Mesenteric fat pad (tissue), 1 donor: ENCODE data around the gene LZIC. TPM values are rescaled to one million over a fixed set of nuclear protein-coding genes. Genes with fewer than 3 reads are reported as not detected.

Experiments used
- DNase-seq: peaks from one replicate; pipeline ENCODE4 v3.0.0-alpha.2; 2020; ENCODE audit warnings: low spot score
- microRNA-seq: library from miRNA; unstranded; fragments of <30 nt; microRNA quantifications from one replicate; pipeline ENCODE4 v1.2.0, GENCODE V29; 2020; ENCODE audit warnings: borderline number of aligned reads
- total RNA-seq: library from RNA; stranded (reverse); fragmentation: NEBNext Ultra II Directional; extraction: Animal tissue kit (Norgen Biotek cat#: 25700); gene quantifications from one replicate; pipeline ENCODE4 v1.2.1, GENCODE V29; 2021
- donor health status: DM: yes; HTN: yes; CAD: no.

LZIC gene
- total RNA-seq, 1 donor from 2014 or later = 23.4 TPM

DNA sequence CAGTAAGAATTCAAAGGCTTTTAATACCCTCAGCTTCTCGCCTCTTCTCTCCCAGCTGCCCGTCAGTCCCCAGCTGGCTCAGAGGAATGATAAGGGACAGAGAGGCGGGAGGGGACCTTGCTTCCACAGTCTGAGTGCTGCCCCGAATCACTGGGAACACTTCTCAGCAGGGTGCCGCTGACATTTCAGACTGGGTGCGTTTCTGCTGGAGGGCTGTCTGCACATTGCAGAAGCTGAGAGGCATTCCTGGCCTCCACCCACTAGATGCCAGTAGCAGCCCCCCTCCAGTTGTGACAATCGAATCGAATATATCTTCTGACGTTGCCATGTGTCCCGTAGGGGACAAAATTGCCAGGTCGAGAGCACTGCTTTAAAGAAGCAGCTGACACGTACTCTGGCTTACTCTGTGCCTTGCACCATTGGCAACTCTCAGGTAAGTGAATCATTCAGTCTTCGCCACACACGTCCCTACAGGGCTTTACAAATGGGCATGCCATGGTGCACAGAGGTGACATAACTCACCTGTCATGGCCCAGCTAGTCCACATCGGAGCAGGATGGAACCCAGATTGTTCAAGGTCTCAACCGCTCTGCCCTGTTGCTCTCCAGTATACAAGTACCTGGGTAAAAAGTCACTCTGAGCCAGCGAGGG lies 57.0 kb downstream of the LZIC start:
- DNase-seq = no peak

DNA sequence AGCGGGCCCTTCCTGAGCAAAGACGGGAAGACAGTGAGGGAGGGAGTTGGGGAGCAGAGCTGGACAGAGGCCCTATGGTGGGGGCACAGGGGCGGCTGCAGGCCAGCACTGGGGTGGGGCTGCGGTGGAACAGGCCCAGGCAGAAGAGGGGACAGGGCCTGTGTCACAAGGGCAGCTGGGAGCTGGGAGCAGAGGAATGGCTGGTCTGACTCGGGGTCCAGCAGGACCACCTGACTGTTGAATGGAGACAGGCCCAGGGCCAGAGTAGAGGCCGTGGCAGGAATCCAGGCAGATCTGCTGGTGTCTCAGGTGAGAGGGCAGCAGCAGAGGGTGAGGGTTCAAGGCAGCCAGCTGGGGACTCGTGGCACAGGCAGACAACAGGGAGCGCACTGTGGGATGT lies 58.4 kb downstream of the LZIC start:
- DNase-seq = no peak

DNA sequence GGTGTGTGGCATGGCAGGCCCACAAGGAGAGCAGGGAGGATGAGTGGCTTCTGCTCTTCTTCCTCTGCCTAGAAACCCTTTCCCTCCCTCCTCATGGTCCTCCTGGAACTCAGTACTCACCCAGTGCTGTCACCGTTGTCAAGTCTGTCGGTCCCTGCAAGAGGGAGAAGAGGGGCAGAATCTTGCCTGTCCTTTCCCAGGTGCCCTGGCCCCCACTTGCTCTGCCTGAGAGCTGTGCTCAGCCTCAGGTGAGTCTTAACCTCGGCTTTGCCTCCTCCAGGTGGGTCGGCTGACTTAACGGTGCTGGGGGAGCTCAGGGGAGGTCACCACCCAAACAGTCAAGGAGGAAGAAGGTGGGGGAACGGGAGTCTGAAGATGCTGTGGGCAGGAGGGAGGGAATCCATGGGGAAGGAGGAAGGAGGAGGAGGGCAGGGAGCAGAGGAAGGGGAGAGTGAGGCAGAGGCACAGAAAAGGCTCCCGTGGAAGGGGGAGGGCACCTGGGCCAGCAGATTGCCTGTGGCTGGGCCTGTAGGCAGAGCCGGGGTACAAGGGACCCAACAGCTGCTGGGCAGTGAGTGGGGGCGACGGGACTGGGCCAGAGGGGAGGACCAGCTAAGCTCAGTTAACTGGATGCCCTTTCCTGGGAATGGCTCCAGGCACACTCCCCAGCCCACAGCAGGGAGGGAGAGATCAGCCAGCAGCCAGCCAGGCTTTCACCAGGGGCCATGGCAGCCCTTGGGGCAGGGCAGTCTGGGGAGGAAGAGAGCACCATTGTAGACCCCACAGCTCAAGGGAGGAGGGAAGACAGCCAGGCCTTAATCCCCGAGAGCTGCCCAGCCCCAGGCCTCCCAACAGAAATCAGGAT lies 59.4 kb downstream of the LZIC start:
- no peak for DNase-seq

DNA sequence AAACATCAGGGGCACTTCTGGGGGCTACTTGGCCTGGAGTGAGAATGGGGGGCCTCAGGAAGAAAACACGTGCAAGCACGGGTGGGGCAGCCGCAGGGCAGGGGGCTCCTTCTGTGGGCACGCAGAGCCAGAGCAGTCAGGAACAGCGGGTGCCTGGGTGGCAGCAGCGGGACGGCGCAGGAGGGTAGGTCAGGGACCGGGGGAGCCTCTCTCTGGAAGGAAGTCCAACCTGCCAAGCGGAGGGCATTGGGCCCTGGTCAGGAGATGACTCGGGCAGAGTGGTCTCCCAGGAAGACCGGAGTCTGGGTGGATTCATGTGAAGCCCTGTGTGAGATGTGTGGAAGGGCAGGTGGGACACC lies 60.3 kb downstream of the LZIC start:
- DNase-seq = no peak

DNA sequence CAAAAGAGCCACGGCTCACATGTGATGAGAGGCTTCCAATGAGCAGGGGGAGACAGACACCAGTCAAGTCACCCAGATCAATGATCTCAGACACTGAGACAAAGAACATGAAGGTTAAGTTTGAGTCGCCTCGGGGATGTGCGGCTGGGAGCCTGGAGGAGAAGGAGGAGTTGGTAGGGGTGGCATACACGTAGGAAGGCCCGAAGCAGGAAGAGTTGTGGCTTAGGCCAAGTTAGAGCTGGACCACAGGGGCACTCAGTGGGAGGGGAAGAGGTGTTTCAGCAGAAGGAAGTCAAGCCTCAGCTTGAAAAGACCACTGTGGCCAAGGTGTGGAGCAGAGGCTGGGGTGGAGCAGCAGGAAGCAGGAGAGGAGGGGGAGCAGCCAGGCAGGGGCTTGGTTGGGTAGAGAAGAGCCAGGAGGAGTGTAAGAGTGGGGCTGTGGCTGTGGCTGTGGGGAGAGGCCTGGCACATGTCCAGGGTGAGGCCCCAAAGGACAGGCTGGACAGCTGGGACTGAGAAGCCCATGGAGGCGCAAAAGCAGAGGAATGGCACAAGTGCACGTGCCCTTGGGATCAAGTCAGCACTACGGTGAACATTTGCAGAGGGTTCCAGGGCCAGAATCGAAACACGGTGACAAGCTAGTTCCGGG lies 60.8 kb downstream of the LZIC start:
- no peak for DNase-seq

DNA sequence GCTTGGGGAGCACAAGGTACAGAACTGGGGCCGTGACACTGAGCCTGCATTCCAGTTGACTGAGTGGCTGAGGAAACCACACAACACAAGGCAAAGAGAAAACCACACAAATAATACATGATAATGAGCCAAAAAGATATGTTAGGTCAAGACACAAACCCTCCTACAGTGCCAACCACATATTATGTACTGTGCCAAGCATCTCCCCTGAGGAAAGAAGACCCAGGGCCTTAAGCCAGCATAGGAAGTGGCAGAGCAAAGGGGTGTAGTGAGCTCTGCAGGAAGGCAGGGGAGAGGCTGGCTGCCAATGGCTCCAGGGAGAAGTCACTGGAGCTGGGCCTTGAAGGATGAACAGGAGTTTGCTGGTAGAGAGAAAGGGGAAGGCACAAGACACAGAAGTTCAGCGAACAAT lies 61.3 kb downstream of the LZIC start:
- no peak for DNase-seq

Small RNA genes within 50 kb of the gene (microRNA-seq; reads per million reads assigned to microRNA genes)
- not detected for gene MIR5697

Other genes with a start within 250 kb of the LZIC start
- 43.6 TPM for gene CLSTN1, start 119.4 kb downstream of the LZIC start, total RNA-seq
- gene CTNNBIP1, start 33.1 kb downstream of the LZIC start, total RNA-seq = 29.8 TPM
- gene NMNAT1, start 84 bp upstream of the LZIC start, total RNA-seq = 11.9 TPM
- 267 TPM for gene RBP7, start 53.8 kb upstream of the LZIC start, total RNA-seq
- gene UBE4B, start 89.6 kb upstream of the LZIC start, total RNA-seq = 39.8 TPM